Measurements from ENCODE around the gene THUMPD3.

- TF ChIP-seq CTCF (IDR thresholded peaks at IDR 0.05; ENCODE audit: low read depth, low read length, missing input control): no peak
- no peak for TF ChIP-seq ATF3 (IDR thresholded peaks at IDR 0.05)
- TF ChIP-seq TAF1 (conservative IDR thresholded peaks at IDR 0.05): no peak
- no peak for TF ChIP-seq FOXA2 (IDR thresholded peaks at IDR 0.05)
- TF ChIP-seq RAD21 (IDR thresholded peaks at IDR 0.05): no peak
- TF ChIP-seq GABPA (IDR thresholded peaks at IDR 0.05 in 1 of 2, conservative IDR thresholded peaks at IDR 0.05 in 1 of 2): no peak
- TF ChIP-seq SP1 (IDR thresholded peaks at IDR 0.05): no peak
- no peak for TF ChIP-seq REST (IDR thresholded peaks at IDR 0.05)
- no peak for TF ChIP-seq EGR1 (IDR thresholded peaks at IDR 0.05; ENCODE audit: low read depth in 2 of 2)
- TF ChIP-seq MAX (IDR thresholded peaks at IDR 0.05): no peak
- no peak for TF ChIP-seq ZBTB33 (IDR thresholded peaks at IDR 0.05)
- no peak for TF ChIP-seq JUND (IDR thresholded peaks at IDR 0.05)
- TF ChIP-seq HNF4G (IDR thresholded peaks at IDR 0.05): no peak
- TF ChIP-seq FOXA1 (IDR thresholded peaks at IDR 0.05): no peak
Measured at GRCh38 chr3:9415485-9416138, 52.8 kb downstream of the THUMPD3 start.
